GM23248 (cell line): ENCODE data around the gene ABCC1. TPM values are rescaled to one million over a fixed set of nuclear protein-coding genes. Genes with fewer than 3 reads are reported as not detected.

Experiments
- DNase-seq: peaks from one replicate; pipeline ENCODE4 v3.0.0-alpha.2; 2015
- H2AFZ ChIP-seq: fragments of 200-600 bp; sonication (generic); 2 replicates; pipeline ENCODE4 v1.6.1; 2016; ENCODE audit warnings: antibody characterized with exemption
- H3F3A ChIP-seq: fragments of 200-600 bp; sonication (generic); 2 replicates; pipeline ENCODE4 v1.6.1; 2016; ENCODE audit warnings: mild to moderate bottlenecking, antibody characterized with exemption, mixed run types; ENCODE audit not compliant: insufficient read depth
- H3K27ac ChIP-seq: fragments of 200-600 bp; sonication (generic); 2 replicates; pipeline ENCODE4 v1.5.1; 2016; ENCODE audit warnings: mild to moderate bottlenecking
- H3K27me3 ChIP-seq: fragments of 200-600 bp; sonication (generic); replicated peaks from 2 replicates; pipeline ENCODE4 v1.6.1; 2016; ENCODE audit warnings: mild to moderate bottlenecking; ENCODE audit not compliant: insufficient read depth
- H3K36me3 ChIP-seq: fragments of 200-600 bp; sonication (generic); 2 replicates; pipeline ENCODE4 v1.6.1; 2016; ENCODE audit warnings: low read depth, mild to moderate bottlenecking
- H3K4me1 ChIP-seq: fragments of 200-600 bp; sonication (generic); 2 replicates; pipeline ENCODE4 v1.6.1; 2016; ENCODE audit warnings: mild to moderate bottlenecking; ENCODE audit not compliant: insufficient read depth
- H3K4me2 ChIP-seq: fragments of 200-600 bp; sonication (generic); one replicate; pipeline ENCODE4 v1.6.1; 2016; ENCODE audit warnings: mild to moderate bottlenecking; ENCODE audit not compliant: unreplicated experiment
- H3K4me3 ChIP-seq: fragments of 200-600 bp; sonication (generic); 2 replicates; pipeline ENCODE4 v1.5.1; 2016; ENCODE audit warnings: mild to moderate bottlenecking
- H3K79me2 ChIP-seq: fragments of 200-600 bp; sonication (generic); 2 replicates; pipeline ENCODE4 v1.6.1; 2016; ENCODE audit warnings: mild to moderate bottlenecking; ENCODE audit not compliant: insufficient read depth
- H3K9ac ChIP-seq: fragments of 200-600 bp; sonication (generic); 2 replicates; pipeline ENCODE4 v1.6.1; 2016; ENCODE audit warnings: mild to moderate bottlenecking
- H3K9me2 ChIP-seq: fragments of 200-600 bp; sonication (generic); 2 replicates; pipeline ENCODE4 v1.6.1; 2016; ENCODE audit warnings: mixed run types, mild to moderate bottlenecking, moderate library complexity; ENCODE audit not compliant: insufficient read depth
- H3K9me3 ChIP-seq: fragments of 200-600 bp; sonication (generic); one replicate; pipeline ENCODE4 v1.6.1; 2017; ENCODE audit warnings: low read depth
- H4K20me1 ChIP-seq: fragments of 200-600 bp; sonication (generic); 2 replicates; pipeline ENCODE4 v1.6.0; 2016; ENCODE audit not compliant: insufficient read depth
- EZH2 ChIP-seq: fragments of 200-600 bp; sonication (generic); IDR thresholded peaks from 2 replicates; pipeline ENCODE4 v1.6.1; 2018; ENCODE audit warnings: antibody characterized with exemption, mild to moderate bottlenecking; ENCODE audit not compliant: insufficient read depth, poor library complexity, severe bottlenecking
- EZH2phosphoT487 ChIP-seq: fragments of 200-600 bp; sonication (generic); IDR thresholded peaks from 2 replicates; pipeline ENCODE4 v1.6.1; 2018; ENCODE audit warnings: antibody characterized with exemption, moderate library complexity, mild to moderate bottlenecking, low read depth; ENCODE audit not compliant: insufficient read depth
- WGBS, 2 experiments: methylation state at CpG; one replicate each; pipeline ENCODE4 v1.1.6; 2015 to 2017; ENCODE audit warnings: low lambda C conversion rate in 2 of 2, low coverage in 1 of 2; ENCODE audit errors: missing lambda C conversion rate in 2 of 2; 5-methylcytosine and 5-hydroxymethylcytosine counted together
- in situ Hi-C: fragments of 300-500 bp; cut with MboI; formaldehyde crosslinking; loops from 2 replicates; pipeline ENCODE4 v1.15.0; 2020
- polyA plus RNA-seq: library from polyadenylated mRNA; unstranded; fragments of >200 nt; fragmentation: Nextera tagmentation; extraction: Ambion mirVana; gene quantifications from 2 replicates; pipeline ENCODE4 v1.2.1, GENCODE V29; 2016
- total RNA-seq: library from RNA; depleted of rRNA; stranded (reverse); fragments of >200 nt; shearing (Covaris generic); gene quantifications from 2 replicates; pipeline ENCODE4 v1.2.3, GENCODE V29; 2014

The ABCC1 gene
- total and polyA plus RNA-seq, 2 experiments from 2014 or later: 16.2 to 25.5 TPM

DNA sequence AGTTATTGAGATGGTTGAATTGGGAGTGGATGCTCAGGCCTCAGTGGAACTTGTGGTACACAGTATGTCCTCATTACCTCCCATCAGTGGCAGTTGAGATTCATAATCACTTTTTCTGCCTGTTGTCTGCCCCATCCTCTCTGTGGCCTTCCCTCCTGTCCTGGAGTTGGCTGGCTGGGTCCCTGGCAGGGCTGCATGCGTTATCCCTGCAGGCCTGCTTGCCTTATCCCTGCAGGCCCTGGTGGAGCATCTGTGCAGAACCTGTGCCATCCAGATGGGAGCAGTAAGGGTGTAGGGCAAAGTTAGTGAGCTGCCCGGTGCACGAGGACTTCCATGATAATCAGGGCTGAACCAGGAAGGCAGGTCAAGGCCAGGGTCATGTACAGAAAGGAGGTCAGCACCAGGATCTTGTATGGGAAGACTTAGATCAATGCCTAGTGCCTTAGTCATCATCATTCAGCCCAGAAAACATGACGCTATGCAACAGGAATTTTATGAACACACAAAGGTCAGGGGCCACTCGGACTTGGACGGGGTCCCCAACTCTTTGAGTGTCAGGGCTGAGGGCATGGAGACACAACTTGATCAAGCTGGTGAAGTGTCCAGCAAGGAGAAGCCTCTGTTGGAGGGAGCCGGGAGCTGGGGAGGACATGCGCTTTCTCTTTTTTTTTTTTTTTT lies 47.2 kb downstream of the ABCC1 start:
- Histone ChIP-seq H3K27me3 (no peaks in the 10 kb centered on the region), H3K79me2 (peaks cover 86% of the 10 kb centered on the region), H3K4me2 (peak overlapping the region; percentile 17), H3F3A (peaks cover 63% of the 10 kb centered on the region), H3K9me3 (no peaks in the 10 kb centered on the region), H3K27ac (peak overlapping the region; percentile 87), H3K4me3 (no peak overlapping the region), H3K9me2 (no peaks in the 10 kb centered on the region), H3K9ac (no peak overlapping the region), H2AFZ (no peak overlapping the region), H3K36me3 (no peaks in the 10 kb centered on the region), H4K20me1 (no peaks in the 10 kb centered on the region), H3K4me1 (peaks cover 61% of the 10 kb centered on the region)
- in situ Hi-C loops: no loop called here
- 34 to 38% methylated on average over 8 of the region's 8 CpGs for WGBS, 2 experiments
- peak; percentile 87 for DNase-seq
- TF ChIP-seq EZH2phosphoT487 (no peak), EZH2 (no peak)

DNA sequence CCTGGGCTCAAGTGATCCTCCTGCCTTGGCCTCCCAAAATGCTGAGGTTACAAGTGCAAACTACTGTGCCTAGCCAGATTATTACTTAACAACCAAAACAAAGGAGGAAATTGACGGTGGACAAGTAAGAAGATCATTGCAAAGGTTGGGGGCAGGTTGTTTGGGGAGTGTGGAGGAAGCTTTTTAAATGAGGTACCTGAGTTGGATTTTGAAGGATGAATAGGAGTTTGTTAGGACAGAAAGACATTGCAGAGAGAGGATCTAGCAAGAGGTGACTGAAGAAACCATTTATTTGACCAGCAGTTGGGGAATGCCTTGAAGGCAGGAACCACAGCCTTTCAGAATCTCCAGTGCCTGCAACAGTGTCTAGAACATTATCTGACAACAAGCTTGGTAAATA lies 51.3 kb downstream of the ABCC1 start:
- H3K79me2 ChIP-seq: peaks cover 81% of the 10 kb centered on the region
- H3K9me2 ChIP-seq: no peaks in the 10 kb centered on the region
- H3K27ac ChIP-seq: no peak overlapping the region
- no peak for TF ChIP-seq EZH2
- TF ChIP-seq EZH2phosphoT487: no peak
- H4K20me1 ChIP-seq: no peaks in the 10 kb centered on the region
- WGBS, 2 experiments: 96 to 100% methylated on average over 1 of the region's 1 CpG
- H3K9me3 ChIP-seq: no peaks in the 10 kb centered on the region
- H2AFZ ChIP-seq: no peak overlapping the region
- DNase-seq: no peak
- no peaks in the 10 kb centered on the region for H3K36me3 ChIP-seq
- H3K4me3 ChIP-seq: no peak overlapping the region
- no peak overlapping the region for H3K4me2 ChIP-seq
- no peaks in the 10 kb centered on the region for H3K27me3 ChIP-seq
- in situ Hi-C loops: no loop called here
- no peak overlapping the region for H3K9ac ChIP-seq
- peaks cover 55% of the 10 kb centered on the region for H3K4me1 ChIP-seq
- peaks cover 62% of the 10 kb centered on the region for H3F3A ChIP-seq

DNA sequence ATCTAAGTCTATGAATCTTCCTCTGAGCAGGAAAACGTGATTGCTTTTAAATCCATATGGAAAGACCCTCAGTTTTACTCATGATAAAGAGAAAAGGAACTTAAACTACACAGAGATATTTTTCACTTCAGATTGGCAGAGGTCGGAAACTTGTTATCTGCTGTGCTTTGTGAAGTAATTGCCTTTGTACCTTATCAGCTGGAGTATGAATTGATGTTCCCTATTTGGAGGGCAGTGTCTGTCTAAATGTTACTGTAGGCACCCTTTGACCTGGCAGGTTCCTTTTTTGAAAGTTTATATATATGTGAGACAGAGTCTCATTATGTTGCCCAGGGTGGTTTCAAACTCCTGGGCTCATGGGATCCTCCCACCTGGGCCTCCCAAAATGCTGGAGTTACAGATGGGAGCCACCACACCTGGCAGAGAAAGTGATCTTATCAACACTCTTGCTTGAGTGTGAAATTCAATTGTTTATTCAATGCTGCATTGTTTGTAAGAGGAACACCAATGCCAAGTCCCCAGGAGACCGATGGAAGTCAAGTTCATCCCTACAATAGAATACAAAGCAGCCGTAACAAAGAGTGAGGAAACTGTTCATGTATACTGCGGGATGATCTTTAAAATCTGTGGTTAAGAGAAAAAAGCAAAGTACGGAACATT lies 52.3 kb downstream of the ABCC1 start:
- TF ChIP-seq EZH2 (no peak), EZH2phosphoT487 (no peak)
- no peak overlapping the region for H2AFZ ChIP-seq
- peaks cover 63% of the 10 kb centered on the region for H3F3A ChIP-seq
- H3K79me2 ChIP-seq: peaks cover 83% of the 10 kb centered on the region
- H3K9me3 ChIP-seq: no peaks in the 10 kb centered on the region
- no peaks in the 10 kb centered on the region for H3K9me2 ChIP-seq
- no peaks in the 10 kb centered on the region for H3K36me3 ChIP-seq
- in situ Hi-C loops: no loop called here
- no peaks in the 10 kb centered on the region for H4K20me1 ChIP-seq
- H3K27ac ChIP-seq: no peak overlapping the region
- H3K27me3 ChIP-seq: no peaks in the 10 kb centered on the region
- no peak overlapping the region for H3K9ac ChIP-seq
- 97 to 99% methylated on average over 6 of the region's 6 CpGs for whole genome bisulfite sequencing, 2 experiments
- DNase-seq: no peak
- peaks cover 52% of the 10 kb centered on the region for H3K4me1 ChIP-seq
- H3K4me3 ChIP-seq: no peak overlapping the region
- no peak overlapping the region for H3K4me2 ChIP-seq

DNA sequence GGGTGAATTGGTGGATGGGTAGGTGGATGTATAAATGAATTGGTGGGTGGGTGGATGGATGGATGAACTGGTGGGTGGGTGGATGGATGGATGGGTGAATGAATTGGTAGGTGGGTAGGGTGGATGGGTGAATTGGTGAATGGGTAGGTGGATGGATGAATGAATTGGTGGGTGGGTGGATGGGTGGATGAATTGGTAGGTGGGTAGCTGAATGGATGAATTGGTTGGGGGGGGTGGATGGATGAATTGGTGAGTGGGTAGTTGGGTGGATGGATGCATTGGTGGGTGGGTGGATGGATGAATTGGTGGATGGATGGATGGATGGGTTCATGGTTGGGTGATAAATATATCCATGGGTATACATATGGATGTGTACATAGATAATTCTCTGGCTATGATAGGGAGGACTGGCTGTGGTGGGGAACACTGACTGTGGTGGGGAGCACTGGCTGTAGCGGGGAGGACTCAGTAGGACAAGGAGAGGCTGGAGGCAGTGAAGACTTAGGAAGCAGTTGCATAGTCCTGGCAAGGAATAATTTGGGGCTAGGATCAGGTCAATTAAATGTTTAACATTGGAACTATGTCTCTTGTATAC lies 54.4 kb downstream of the ABCC1 start:
- TF ChIP-seq EZH2 (no peak), EZH2phosphoT487 (no peak)
- H3K27me3 ChIP-seq: no peaks in the 10 kb centered on the region
- H3K27ac ChIP-seq: peak overlapping the region; percentile 40; the same call in 1 of the 2 replicates
- H3K79me2 ChIP-seq: peaks cover 88% of the 10 kb centered on the region
- in situ Hi-C loops: no loop called here
- no peaks in the 10 kb centered on the region for H3K9me2 ChIP-seq
- H3K9ac ChIP-seq: no peak overlapping the region
- H4K20me1 ChIP-seq: no peaks in the 10 kb centered on the region
- no peaks in the 10 kb centered on the region for H3K36me3 ChIP-seq
- no peak overlapping the region for H3K4me3 ChIP-seq
- 43 to 50% methylated on average over 1 of the region's 1 CpG for WGBS, 2 experiments
- H3F3A ChIP-seq: peaks cover 48% of the 10 kb centered on the region
- no peak for DNase-seq
- no peaks in the 10 kb centered on the region for H3K9me3 ChIP-seq
- peak overlapping the region; percentile 40 for H3K4me2 ChIP-seq
- H2AFZ ChIP-seq: no peak overlapping the region
- peaks cover 33% of the 10 kb centered on the region for H3K4me1 ChIP-seq
